C4-2B (cell line): Measurements from ENCODE around the gene IQCK.

Source experiments
- H3K27ac ChIP-seq: fragments of 450-650 bp; 2 replicates; pipeline ENCODE4 v1.5.1; 2017
- CTCF ChIP-seq: fragments of 450-650 bp; conservative IDR thresholded peaks from 2 replicates; pipeline ENCODE4 v1.5.1; 2017; ENCODE audit warnings: mild to moderate bottlenecking
- ZFX ChIP-seq: fragments of 450-650 bp; IDR thresholded peaks from 2 replicates; pipeline ENCODE4 v1.6.1; 2017

IQCK gene

GRCh38 chr16:19694989-19695388 is 23.1 kb upstream of the IQCK start:
- no peak for TF ChIP-seq CTCF
- no peak for TF ChIP-seq ZFX
- no peak overlapping the region for H3K27ac ChIP-seq

GRCh38 chr16:19696328-19696727 is 21.7 kb upstream of the IQCK start:
- TF ChIP-seq ZFX = no peak
- H3K27ac ChIP-seq = peak overlapping the region; percentile 81

GRCh38 chr16:19696961-19697360 is 21.1 kb upstream of the IQCK start:
- no peak for TF ChIP-seq ZFX
- no peak for TF ChIP-seq CTCF
- H3K27ac ChIP-seq = peak overlapping the region; percentile 81

GRCh38 chr16:19697756-19698318 is 20.2 kb upstream of the IQCK start:
- no peak for TF ChIP-seq CTCF
- no peak for TF ChIP-seq ZFX
- peak overlapping the region; percentile 81 for H3K27ac ChIP-seq

- no peak for TF ChIP-seq ZFX
- no peak for TF ChIP-seq CTCF
- H3K27ac ChIP-seq = peak overlapping the region; percentile 81
These were observed 19.3 kb upstream of the IQCK start for GRCh38 chr16:19698480-19699465.

- TF ChIP-seq CTCF (no peak), ZFX (no peak)
- H3K27ac ChIP-seq = peak overlapping the region; percentile 81
These were observed 18.6 kb upstream of the IQCK start for GRCh38 chr16:19699472-19699871.

- no peak for TF ChIP-seq ZFX
- TF ChIP-seq CTCF = no peak
- H3K27ac ChIP-seq = peak overlapping the region; percentile 81
These were observed 17.7 kb upstream of the IQCK start for GRCh38 chr16:19700319-19700781.
